Panc1 (cell line): ENCODE data around the gene AHNAK.

Experiments
- POLR2AphosphoS5 ChIP-seq: IDR thresholded peaks from 2 replicates; pipeline ENCODE4 v1.6.1; 2012; ENCODE audit warnings: mild to moderate bottlenecking, low read depth, low read length, moderate library complexity
- TF ChIP-seq, protein P1 (sequence below): fragments of 450-650 bp; IDR thresholded peaks from 2 replicates; pipeline ENCODE4 v1.5.1; 2017; ENCODE audit warnings: mild to moderate bottlenecking

DNA sequence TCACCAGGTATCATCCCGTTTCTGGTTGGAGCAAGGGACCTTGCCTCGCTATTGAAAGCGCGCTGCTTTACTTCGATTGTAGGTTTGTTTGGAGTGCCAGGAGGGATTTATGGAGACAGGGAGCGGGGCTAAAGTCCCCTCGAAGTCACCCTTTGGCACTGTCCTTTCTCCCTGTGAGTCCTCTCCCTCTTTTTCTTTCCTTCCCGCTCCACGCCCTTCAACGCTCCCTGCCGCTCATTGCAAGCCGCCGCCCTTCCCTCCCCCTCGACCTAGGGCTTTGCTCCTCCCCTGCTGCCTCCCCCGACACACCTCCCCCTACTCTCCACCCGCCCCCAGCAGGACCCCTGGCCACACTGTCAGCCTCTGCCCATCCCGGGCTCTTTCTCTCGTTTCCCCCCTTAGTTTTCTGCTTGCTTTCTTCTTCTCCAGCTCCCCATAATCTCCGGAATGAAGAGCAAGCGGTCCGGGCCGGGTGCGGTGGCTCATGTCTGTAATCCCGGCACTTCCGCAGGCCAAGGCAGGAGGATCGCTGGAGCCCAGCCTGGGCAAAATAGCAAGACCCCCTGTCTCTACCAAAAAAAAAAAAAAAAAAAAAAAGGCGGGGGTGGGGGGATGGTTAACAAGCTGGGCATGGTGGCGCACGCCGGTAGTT lies 41.0 kb downstream of the AHNAK start:
- TF ChIP-seq POLR2AphosphoS5, result no peak
- TF ChIP-seq, protein P1, sequence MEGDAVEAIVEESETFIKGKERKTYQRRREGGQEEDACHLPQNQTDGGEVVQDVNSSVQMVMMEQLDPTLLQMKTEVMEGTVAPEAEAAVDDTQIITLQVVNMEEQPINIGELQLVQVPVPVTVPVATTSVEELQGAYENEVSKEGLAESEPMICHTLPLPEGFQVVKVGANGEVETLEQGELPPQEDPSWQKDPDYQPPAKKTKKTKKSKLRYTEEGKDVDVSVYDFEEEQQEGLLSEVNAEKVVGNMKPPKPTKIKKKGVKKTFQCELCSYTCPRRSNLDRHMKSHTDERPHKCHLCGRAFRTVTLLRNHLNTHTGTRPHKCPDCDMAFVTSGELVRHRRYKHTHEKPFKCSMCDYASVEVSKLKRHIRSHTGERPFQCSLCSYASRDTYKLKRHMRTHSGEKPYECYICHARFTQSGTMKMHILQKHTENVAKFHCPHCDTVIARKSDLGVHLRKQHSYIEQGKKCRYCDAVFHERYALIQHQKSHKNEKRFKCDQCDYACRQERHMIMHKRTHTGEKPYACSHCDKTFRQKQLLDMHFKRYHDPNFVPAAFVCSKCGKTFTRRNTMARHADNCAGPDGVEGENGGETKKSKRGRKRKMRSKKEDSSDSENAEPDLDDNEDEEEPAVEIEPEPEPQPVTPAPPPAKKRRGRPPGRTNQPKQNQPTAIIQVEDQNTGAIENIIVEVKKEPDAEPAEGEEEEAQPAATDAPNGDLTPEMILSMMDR, result no peak
